GM12878 (cell line): ENCODE results near the gene TBX10. TPM values are rescaled to one million over a fixed set of nuclear protein-coding genes. Genes with fewer than 3 reads are reported as not detected.

Source experiments
- ATAC-seq: fragments of 200-7000 bp; cut with Tn5 transposase; 3 replicates; pipeline ENCODE4 v1.9.1; 2020; ENCODE audit warnings: mild to moderate bottlenecking, moderate library complexity
- BruUV-seq: library from RNA; stranded (reverse); fragments of 400-500 nt; replicated peaks from 2 replicates; lab custom pipeline; 2021; lab: Mats Ljungman, UMichigan
- CTCF ChIA-PET: fragments of 300-600 bp; sonication (Branson Sonifier 250); formaldehyde crosslinking; extraction: SDS; loops from one replicate; lab custom pipeline; 2021; ENCODE audit warnings: inconsistent platforms; lab: Yijun Ruan, JAX
- POLR2A ChIA-PET: fragments of 350-600 bp; formaldehyde crosslinking; extraction: SDS; loops from one replicate; lab custom pipeline; 2021; ENCODE audit warnings: inconsistent platforms; lab: Charles Lee
- RAD21 ChIA-PET: fragments of 300-600 bp; sonication (Branson Sonifier 250); formaldehyde crosslinking; loops from one replicate; lab custom pipeline; 2023; ENCODE audit warnings: antibody characterized with exemption; ENCODE audit not compliant: unreplicated experiment; lab: Charles Lee
- SMC1A ChIA-PET: fragments of 300-600 bp; sonication (Branson Sonifier 250); formaldehyde crosslinking; loops from one replicate; lab custom pipeline; 2023; ENCODE audit not compliant: unreplicated experiment, uncharacterized antibody; lab: Charles Lee
- DNase-seq: peaks from one replicate; pipeline ENCODE4 v3.0.0-alpha.2; 2011; ENCODE audit warnings: low read depth, low spot score
- FAIRE-seq: peaks from 3 replicates; lab custom pipeline; 2011; peaks lifted over from hg19 to GRCh38; lab: Jason Lieb, UNC
- H2AFZ ChIP-seq: 2 replicates; pipeline ENCODE4 v1.6.0; 2011; ENCODE audit warnings: low read depth, low read length, control low read depth; ENCODE audit not compliant: control insufficient read depth
- H3K27ac ChIP-seq: 2 replicates; pipeline ENCODE4 v1.5.1; 2011; ENCODE audit warnings: control low read depth; ENCODE audit not compliant: control insufficient read depth, insufficient read depth
- H3K27me3 ChIP-seq, 2 experiments: replicated peaks in 1 of 2; 2 replicates each; pipeline versions ENCODE4 v1.6.0 to v1.6.1; 2011; ENCODE audit warnings: low read length in 1 of 2; ENCODE audit not compliant: control insufficient read depth in 2 of 2, insufficient read depth in 2 of 2
- H3K36me3 ChIP-seq, 2 experiments: 2 replicates each; pipeline ENCODE4 v1.5.1; 2011; ENCODE audit warnings: low read length in 1 of 2; ENCODE audit not compliant: control insufficient read depth in 2 of 2, insufficient read depth in 2 of 2
- H3K4me1 ChIP-seq: 2 replicates; pipeline ENCODE4 v1.6.1; 2011; ENCODE audit warnings: mild to moderate bottlenecking, low read length, moderate library complexity, mixed read lengths; ENCODE audit not compliant: control insufficient read depth, insufficient read depth
- H3K4me2 ChIP-seq: 2 replicates; pipeline ENCODE4 v1.6.0; 2011; ENCODE audit warnings: control low read depth; ENCODE audit not compliant: control insufficient read depth, insufficient read depth
- H3K4me3 ChIP-seq: fragments of 200-600 bp; sonication (generic); 2 replicates; pipeline ENCODE4 v1.5.1; 2016
- H3K79me2 ChIP-seq: 2 replicates; pipeline ENCODE4 v1.6.0; 2011; ENCODE audit warnings: low read length; ENCODE audit not compliant: control insufficient read depth, insufficient read depth
- H3K9ac ChIP-seq: 2 replicates; pipeline ENCODE4 v1.8.0; 2011; ENCODE audit warnings: low read length, control low read depth, mixed read lengths; ENCODE audit not compliant: control insufficient read depth, insufficient read depth
- H3K9me3 ChIP-seq: replicated peaks from 3 replicates; pipeline ENCODE4 v1.5.1; 2011; ENCODE audit warnings: mild to moderate bottlenecking, low read length; ENCODE audit not compliant: control insufficient read depth, insufficient read depth
- H4K20me1 ChIP-seq: 2 replicates; pipeline ENCODE4 v1.6.0; 2011; ENCODE audit not compliant: control insufficient read depth, insufficient read depth
- BCL11A ChIP-seq: IDR thresholded peaks from 2 replicates; pipeline ENCODE4 v1.6.1; 2011; ENCODE audit warnings: low read depth, low read length
- BCLAF1 ChIP-seq: fragments of 450-650 bp; IDR thresholded peaks from 2 replicates; pipeline ENCODE4 v1.6.1; 2017; ENCODE audit warnings: antibody characterized with exemption, mild to moderate bottlenecking, moderate library complexity
- EZH2 ChIP-seq: IDR thresholded peaks from 2 replicates; pipeline ENCODE4 v1.6.1; 2012; ENCODE audit warnings: low read depth, mild to moderate bottlenecking, control low read depth, inconsistent platforms, low read length, borderline replicate concordance; ENCODE audit not compliant: control insufficient read depth
- HDGF ChIP-seq: fragments of 450-650 bp; IDR thresholded peaks from 2 replicates; pipeline ENCODE4 v1.6.1; 2016; ENCODE audit warnings: antibody characterized with exemption
- RFX5 ChIP-seq: IDR thresholded peaks from 2 replicates; pipeline ENCODE4 v1.6.1; 2011; ENCODE audit warnings: low read depth, low read length, improper control_type of control experiment
- RUNX3 ChIP-seq: IDR thresholded peaks from 2 replicates; pipeline ENCODE4 v1.6.1; 2012; ENCODE audit warnings: low read length, inconsistent platforms
- SUPT20H ChIP-seq: IDR thresholded peaks from 2 replicates; pipeline ENCODE4 v1.6.1; 2011; ENCODE audit warnings: low read depth, mild to moderate bottlenecking, low read length, moderate library complexity, borderline replicate concordance; ENCODE audit not compliant: control insufficient read depth
- WGBS: methylation state at CpG from one replicate; pipeline ENCODE4 v1.1.6; 2016; ENCODE audit warnings: low lambda C conversion rate; ENCODE audit not compliant: insufficient replicate concordance, insufficient coverage; ENCODE audit errors: missing lambda C conversion rate; 5-methylcytosine and 5-hydroxymethylcytosine counted together
- in situ Hi-C: fragments of 300-500 bp; cut with MboI; formaldehyde crosslinking; loops from 9 replicates; pipeline ENCODE4 v1.14.3; 2018; ENCODE audit warnings: mixed read lengths
- intact Hi-C: fragments of 100-400 bp; cut with micrococcal nuclease; formaldehyde crosslinking; loops from one replicate; pipeline ENCODE4 v1.14.2; 2022; ENCODE audit not compliant: unreplicated experiment
- polyA plus RNA-seq, 11 experiments: library from polyadenylated mRNA; depleted of rRNA in 4 of 11; unstranded in 6 of 11; stranded (reverse) in 5 of 11; fragments of >200 nt; fragmentation: Nextera tagmentation in 4 of 11; fragmentation: Illumina TruSeq in 1 of 11; extraction: Ambion mirVana in 4 of 11; extraction: Trizol in 1 of 11; gene quantifications; 1 replicate in 1 of 11; 2 replicates in 10 of 11; pipeline versions ENCODE4 v1.2.1 to v1.2.3, GENCODE V29; 2011 to 2016; ENCODE audit warnings: inconsistent platforms in 2 of 11, missing spikeins in 2 of 11, low read depth in 1 of 11
- total RNA-seq, 4 experiments: library from RNA; depleted of rRNA in 3 of 4; stranded (reverse); fragments of >200 nt in 3 of 4; fragmentation: Illumina TruSeq in 1 of 4; extraction: Trizol in 1 of 4; gene quantifications; 2 replicates each; pipeline versions ENCODE4 v1.2.1 to v1.2.3, GENCODE V29; 2013 to 2021
- TF ChIP-seq, protein P1 (sequence below): fragments of 450-650 bp; IDR thresholded peaks from 2 replicates; pipeline ENCODE4 v1.6.1; 2016; ENCODE audit warnings: mild to moderate bottlenecking
- TF ChIP-seq, protein P2 (sequence below): fragments of 450-650 bp; IDR thresholded peaks from 2 replicates; pipeline ENCODE4 v1.6.1; 2017; ENCODE audit warnings: low read depth, mild to moderate bottlenecking, moderate library complexity

Gene TBX10
- total and polyA plus RNA-seq, 10 of the 15 experiments (the other 5 are each of a cell fraction or from before 2014, with no cell fraction given) = 0.10 to 0.44 (median 0.20) TPM; not detected in 4

- Histone ChIP-seq H3K4me1 (no peaks in the 10 kb centered on the region), H3K9ac (no peak within 1 kb of the TSS), H2AFZ (no peak within 1 kb of the TSS), H3K4me2 (no peak within 1 kb of the TSS), H3K27ac (no peak within 1 kb of the TSS), H4K20me1 (no peaks in the 10 kb centered on the region)
- RAD21 ChIA-PET = no interaction called here
- FAIRE-seq (no peak), DNase-seq (no peak), ATAC-seq (no peak)
- CTCF ChIA-PET = no interaction called here
- no TSS peak for BruUV-seq
- POLR2A ChIA-PET = no interaction called here
- in situ Hi-C loops = no loop called here
- TF ChIP-seq RFX5 (no peak), RUNX3 (no peak), HDGF (no peak), SUPT20H (no peak), BCLAF1 (no peak), EZH2 (no peak), BCL11A (no peak)
- TF ChIP-seq, protein P1, sequence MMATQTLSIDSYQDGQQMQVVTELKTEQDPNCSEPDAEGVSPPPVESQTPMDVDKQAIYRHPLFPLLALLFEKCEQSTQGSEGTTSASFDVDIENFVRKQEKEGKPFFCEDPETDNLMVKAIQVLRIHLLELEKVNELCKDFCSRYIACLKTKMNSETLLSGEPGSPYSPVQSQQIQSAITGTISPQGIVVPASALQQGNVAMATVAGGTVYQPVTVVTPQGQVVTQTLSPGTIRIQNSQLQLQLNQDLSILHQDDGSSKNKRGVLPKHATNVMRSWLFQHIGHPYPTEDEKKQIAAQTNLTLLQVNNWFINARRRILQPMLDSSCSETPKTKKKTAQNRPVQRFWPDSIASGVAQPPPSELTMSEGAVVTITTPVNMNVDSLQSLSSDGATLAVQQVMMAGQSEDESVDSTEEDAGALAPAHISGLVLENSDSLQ = no peak
- TF ChIP-seq, protein P2, sequence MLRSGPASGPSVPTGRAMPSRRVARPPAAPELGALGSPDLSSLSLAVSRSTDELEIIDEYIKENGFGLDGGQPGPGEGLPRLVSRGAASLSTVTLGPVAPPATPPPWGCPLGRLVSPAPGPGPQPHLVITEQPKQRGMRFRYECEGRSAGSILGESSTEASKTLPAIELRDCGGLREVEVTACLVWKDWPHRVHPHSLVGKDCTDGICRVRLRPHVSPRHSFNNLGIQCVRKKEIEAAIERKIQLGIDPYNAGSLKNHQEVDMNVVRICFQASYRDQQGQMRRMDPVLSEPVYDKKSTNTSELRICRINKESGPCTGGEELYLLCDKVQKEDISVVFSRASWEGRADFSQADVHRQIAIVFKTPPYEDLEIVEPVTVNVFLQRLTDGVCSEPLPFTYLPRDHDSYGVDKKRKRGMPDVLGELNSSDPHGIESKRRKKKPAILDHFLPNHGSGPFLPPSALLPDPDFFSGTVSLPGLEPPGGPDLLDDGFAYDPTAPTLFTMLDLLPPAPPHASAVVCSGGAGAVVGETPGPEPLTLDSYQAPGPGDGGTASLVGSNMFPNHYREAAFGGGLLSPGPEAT = no peak
- TF ChIP-seq, all 136 proteins: peak for 0
- 55% methylated on average over 8 of the region's 8 CpGs for WGBS
- H3K36me3 ChIP-seq = no peaks in the 10 kb centered on the region
- no peaks in the 10 kb centered on the region; the same call in 2 of the 3 replicates for H3K9me3 ChIP-seq
- SMC1A ChIA-PET = interaction anchor here (1.1 kb wide), 1 partner anchor 18 kb away, joined by 3 read pairs; no protein-coding TSS in a partner anchor
- H3K27me3 ChIP-seq = peaks cover 0 to 6% of the 10 kb centered on the region in 2 experiments; a peak in 2 of 4 replicates
- H3K4me3 ChIP-seq = no peak within 1 kb of the TSS
- H3K79me2 ChIP-seq = no peaks in the 10 kb centered on the region
- intact Hi-C loops = no loop called here
Observed at GRCh38 chr11:67674442-67674871, 34.9 kb upstream of the TBX10 start, which contains the start of gene ALDH3B2. TSS of gene ALDH3B2 (minus strand) at chr11:67674623. CDS start at chr11:67666935, 7,688 bp downstream.
